Epithelial cell of esophagus (primary cell): ENCODE measurements around the gene GCNT1.

ENCODE experiments used
- DNase-seq: peaks from one replicate; pipeline ENCODE4 v3.0.0; 2010; ENCODE audit warnings: low read depth
- H3K4me3 ChIP-seq: 2 replicates; pipeline ENCODE4 v1.5.1; 2011; ENCODE audit warnings: mild to moderate bottlenecking, low read length, control low read depth
- TF ChIP-seq, protein P1 (sequence below): IDR thresholded peaks from 2 replicates; pipeline ENCODE4 v1.5.1; 2011; ENCODE audit warnings: low read depth, mild to moderate bottlenecking, low read length, control low read depth, inconsistent platforms; ENCODE audit not compliant: insufficient read depth; ENCODE audit errors: missing control alignments

The GCNT1 gene

DNA sequence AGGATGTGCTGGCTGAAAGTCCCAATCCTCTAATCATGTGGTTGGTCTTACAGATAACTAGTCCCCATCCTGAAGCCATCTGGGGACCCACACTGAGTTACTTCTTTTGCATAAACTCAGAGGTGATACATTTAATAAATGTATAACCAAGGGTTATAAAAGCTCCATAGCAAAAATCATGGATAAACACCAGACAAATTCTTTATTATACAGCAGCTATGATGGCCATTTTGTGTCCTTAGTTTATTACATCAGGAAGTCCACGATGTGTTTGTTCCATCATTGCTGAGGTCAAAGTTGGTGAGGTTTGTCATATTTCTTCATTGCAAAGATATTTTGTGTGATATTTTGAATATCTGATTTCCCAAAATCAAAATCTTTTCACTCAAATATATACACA, 80.2 kb downstream of the GCNT1 start:
- DNase-seq = no peak
- no peak overlapping the region for H3K4me3 ChIP-seq
- TF ChIP-seq, protein P1, sequence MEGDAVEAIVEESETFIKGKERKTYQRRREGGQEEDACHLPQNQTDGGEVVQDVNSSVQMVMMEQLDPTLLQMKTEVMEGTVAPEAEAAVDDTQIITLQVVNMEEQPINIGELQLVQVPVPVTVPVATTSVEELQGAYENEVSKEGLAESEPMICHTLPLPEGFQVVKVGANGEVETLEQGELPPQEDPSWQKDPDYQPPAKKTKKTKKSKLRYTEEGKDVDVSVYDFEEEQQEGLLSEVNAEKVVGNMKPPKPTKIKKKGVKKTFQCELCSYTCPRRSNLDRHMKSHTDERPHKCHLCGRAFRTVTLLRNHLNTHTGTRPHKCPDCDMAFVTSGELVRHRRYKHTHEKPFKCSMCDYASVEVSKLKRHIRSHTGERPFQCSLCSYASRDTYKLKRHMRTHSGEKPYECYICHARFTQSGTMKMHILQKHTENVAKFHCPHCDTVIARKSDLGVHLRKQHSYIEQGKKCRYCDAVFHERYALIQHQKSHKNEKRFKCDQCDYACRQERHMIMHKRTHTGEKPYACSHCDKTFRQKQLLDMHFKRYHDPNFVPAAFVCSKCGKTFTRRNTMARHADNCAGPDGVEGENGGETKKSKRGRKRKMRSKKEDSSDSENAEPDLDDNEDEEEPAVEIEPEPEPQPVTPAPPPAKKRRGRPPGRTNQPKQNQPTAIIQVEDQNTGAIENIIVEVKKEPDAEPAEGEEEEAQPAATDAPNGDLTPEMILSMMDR = no peak

DNA sequence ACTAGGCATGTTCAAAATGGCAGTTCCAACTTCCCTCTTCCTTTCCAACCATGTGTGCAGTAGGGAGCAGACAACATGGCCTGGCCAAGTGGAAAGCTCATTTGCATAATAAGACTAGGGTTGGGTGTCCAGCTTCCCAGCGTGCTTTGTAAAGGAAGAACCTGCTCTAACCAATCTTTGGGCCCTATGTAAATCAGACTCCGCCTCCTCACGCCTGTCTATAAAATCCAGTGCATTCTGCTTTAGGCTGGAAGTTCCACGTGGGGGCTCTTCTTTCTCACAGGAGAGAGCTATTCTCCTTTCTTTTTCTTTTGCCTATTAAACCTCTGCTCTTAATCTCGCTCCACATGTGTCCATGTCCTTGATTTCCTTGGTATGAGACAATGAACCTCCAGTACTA, 83.4 kb downstream of the GCNT1 start:
- no peak for DNase-seq
- TF ChIP-seq, protein P1 = no peak
- no peak overlapping the region for H3K4me3 ChIP-seq

DNA sequence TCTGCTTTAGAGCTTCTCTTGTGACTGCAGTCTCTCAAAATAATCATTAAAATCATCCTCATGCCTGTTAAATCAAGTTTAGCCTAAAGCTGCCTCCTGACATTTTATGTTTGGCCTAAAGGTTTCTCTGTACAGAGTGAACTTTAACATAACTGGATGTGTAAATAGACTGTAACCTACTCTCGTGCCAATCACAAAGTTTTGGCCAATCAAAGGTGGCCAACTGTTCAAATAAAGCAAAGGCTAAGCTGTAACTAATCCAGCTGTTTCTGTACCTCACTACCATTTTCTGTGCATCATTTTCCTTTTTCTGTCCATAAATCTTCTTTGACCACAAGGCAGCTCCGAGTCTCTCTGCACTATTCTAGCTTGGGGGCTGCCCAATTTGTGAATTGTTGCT, 86.2 kb downstream of the GCNT1 start:
- no peak overlapping the region for H3K4me3 ChIP-seq
- DNase-seq = no peak
- TF ChIP-seq, protein P1 = no peak

DNA sequence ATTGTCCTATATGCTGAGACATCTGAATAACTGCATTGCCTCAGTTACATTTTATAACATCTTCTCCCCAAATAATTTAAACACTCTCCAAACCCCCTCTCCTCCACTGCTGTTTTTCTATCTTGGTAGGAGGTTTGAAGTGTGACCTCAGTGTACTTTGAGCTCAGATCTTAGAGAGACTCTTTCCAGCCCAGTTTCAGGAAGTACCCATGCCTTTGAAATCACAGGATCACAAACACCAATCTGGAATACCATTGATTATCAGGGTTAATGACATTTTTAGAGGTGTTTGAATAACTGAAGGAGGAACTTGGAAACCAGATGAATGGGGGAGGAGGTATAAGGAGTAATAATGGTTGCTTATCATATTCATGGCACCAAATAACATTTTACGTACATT, 93.2 kb downstream of the GCNT1 start:
- no peak overlapping the region for H3K4me3 ChIP-seq
- no peak for DNase-seq
- TF ChIP-seq, protein P1 = no peak

DNA sequence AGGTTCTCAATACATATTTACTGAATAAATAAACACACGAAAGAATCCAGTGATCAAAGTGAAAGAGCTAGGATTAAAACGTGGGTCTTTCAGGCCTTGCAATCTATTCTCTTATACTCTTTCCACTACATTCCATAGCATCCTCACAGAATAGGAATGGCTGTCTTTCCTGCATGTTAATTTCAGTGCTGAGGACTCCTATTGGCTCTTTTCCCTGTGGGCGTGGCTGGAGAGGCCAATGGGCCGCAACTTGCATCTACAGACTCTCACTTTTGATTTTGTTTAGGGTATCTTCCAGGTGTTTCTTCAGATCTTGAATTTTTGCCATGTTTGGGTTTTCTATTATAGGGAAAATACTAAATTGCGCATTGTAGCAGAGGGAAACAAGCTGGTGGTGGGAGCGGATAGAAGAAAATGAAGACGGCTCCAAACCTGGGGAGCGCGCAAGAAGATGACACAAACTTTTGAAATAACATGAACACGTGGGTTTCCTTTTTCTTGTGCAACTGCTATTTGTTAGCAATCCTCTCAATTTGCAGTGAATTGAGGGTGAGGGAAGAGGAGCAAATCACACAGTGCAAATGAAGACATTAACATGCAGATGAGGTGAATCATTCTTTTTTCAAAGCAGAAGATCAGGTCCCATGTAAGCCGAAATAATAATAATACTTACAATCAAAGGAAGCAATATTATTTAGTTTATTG, 93.9 kb downstream of the GCNT1 start:
- no peak overlapping the region for H3K4me3 ChIP-seq
- TF ChIP-seq, protein P1 = no peak
- no peak for DNase-seq

DNA sequence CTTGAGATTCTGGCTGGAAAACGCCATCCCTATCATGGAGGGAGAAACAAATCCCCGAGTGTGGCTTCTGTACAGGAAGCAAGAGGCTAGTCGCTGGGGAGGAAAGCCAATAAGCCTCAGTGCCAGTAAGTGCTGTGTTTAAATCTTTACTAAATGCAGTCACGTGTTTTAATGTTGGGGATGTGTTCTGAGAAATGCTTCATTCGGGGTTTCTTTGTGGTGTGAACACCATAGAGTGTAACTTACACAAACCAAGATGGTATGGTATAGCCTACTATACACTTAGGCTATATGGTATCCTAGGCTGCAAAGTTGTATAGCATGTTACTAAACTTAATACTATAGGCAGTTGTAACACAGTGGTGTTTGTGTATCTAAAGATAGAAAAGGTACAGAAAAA, 94.7 kb downstream of the GCNT1 start:
- TF ChIP-seq, protein P1 = no peak
- no peak for DNase-seq
- no peak overlapping the region for H3K4me3 ChIP-seq
